B cell (primary cell): ENCODE results near the gene CHST11. TPM values are rescaled to one million over a fixed set of nuclear protein-coding genes. Genes with fewer than 3 reads are reported as not detected.

Source experiments
- ATAC-seq: fragments of 200-7000 bp; cut with Tn5 transposase; one replicate; pipeline ENCODE4 v1.10.0; 2021; ENCODE audit warnings: low read depth, mild to moderate bottlenecking, moderate number of reproducible peaks, moderate library complexity
- CTCF ChIA-PET: fragments of 350-600 bp; sonication (Branson Sonifier 250); formaldehyde crosslinking; loops from one replicate; lab custom pipeline; 2021; ENCODE audit warnings: antibody characterized with exemption, inconsistent platforms; lab: Charles Lee
- POLR2A ChIA-PET: fragments of 350-600 bp; sonication (Branson Sonifier 250); formaldehyde crosslinking; loops from one replicate; lab custom pipeline; 2021; ENCODE audit warnings: antibody characterized with exemption; lab: Charles Lee
- DNase-seq: peaks from one replicate; pipeline ENCODE4 v3.0.0; 2013
- H2AFZ ChIP-seq: 2 replicates; pipeline ENCODE4 v1.6.1; 2012; ENCODE audit warnings: mild to moderate bottlenecking, low read depth, low read length; ENCODE audit not compliant: insufficient read depth, poor library complexity, severe bottlenecking
- H3K27ac ChIP-seq, 2 donors: 1 replicate in 1 of 2; 2 replicates in 1 of 2; pipeline ENCODE4 v1.5.1; 2012 to 2013; ENCODE audit warnings: low read length in 2 of 2, mild to moderate bottlenecking in 2 of 2, moderate library complexity in 1 of 2
- H3K27me3 ChIP-seq, 4 experiments: fragments of 200-600 bp in 1 of 4; sonication (generic) in 1 of 4; replicated peaks in 1 of 4; 1 replicate in 2 of 4; 2 replicates in 2 of 4; pipeline versions ENCODE4 v1.6.1 to v1.7.0; 2013 to 2016; ENCODE audit warnings: low read length in 3 of 4, mild to moderate bottlenecking in 2 of 4, mixed read lengths in 1 of 4, moderate library complexity in 1 of 4; ENCODE audit not compliant: insufficient read depth in 4 of 4, control insufficient read depth in 3 of 4; ENCODE audit errors: control extremely low read depth in 1 of 4
- H3K36me3 ChIP-seq, 2 experiments: replicated peaks in 1 of 2; 1 replicate in 1 of 2; 2 replicates in 1 of 2; pipeline versions ENCODE4 v1.6.1 to v1.7.1; 2013; ENCODE audit warnings: low read length in 1 of 2; ENCODE audit not compliant: insufficient read depth in 2 of 2, control insufficient read depth in 1 of 2; ENCODE audit errors: control extremely low read depth in 1 of 2, extremely low read depth in 1 of 2
- H3K4me1 ChIP-seq, 2 donors: fragments of 200-600 bp in 1 of 2; sonication (generic) in 1 of 2; 1 replicate in 1 of 2; 2 replicates in 1 of 2; pipeline versions ENCODE4 v1.5.1 to v1.6.1; 2013 to 2017; ENCODE audit warnings: low read length in 2 of 2; ENCODE audit not compliant: control insufficient read depth in 2 of 2, insufficient read depth in 2 of 2
- H3K4me2 ChIP-seq: replicated peaks from 2 replicates; pipeline ENCODE3; 2012; ENCODE audit warnings: mild to moderate bottlenecking, low read depth, low read length; ENCODE audit not compliant: poor library complexity, severe bottlenecking
- H3K4me3 ChIP-seq, 5 experiments: fragments of 200-600 bp in 1 of 5; sonication (generic) in 1 of 5; 1 replicate in 3 of 5; 2 replicates in 2 of 5; pipeline versions ENCODE4 v1.5.1 to v1.7.0; 2011 to 2016; ENCODE audit warnings: low read length in 4 of 5, mild to moderate bottlenecking in 4 of 5, low read depth in 2 of 5, control low read depth in 1 of 5, moderate library complexity in 1 of 5; ENCODE audit not compliant: insufficient read depth in 1 of 5; ENCODE audit errors: control extremely low read depth in 1 of 5, extremely low read depth in 1 of 5
- H3K79me2 ChIP-seq: fragments of 200-600 bp; sonication (generic); one replicate; pipeline ENCODE4 v1.6.0; 2016; ENCODE audit warnings: low read length; ENCODE audit not compliant: control insufficient read depth, insufficient read depth
- H3K9ac ChIP-seq: fragments of 200-600 bp; sonication (generic); 2 replicates; pipeline ENCODE4 v1.6.1; 2017; ENCODE audit warnings: mild to moderate bottlenecking, low read length, moderate library complexity
- H3K9me3 ChIP-seq, 3 donors: one replicate each; pipeline versions ENCODE4 v1.6.1 to v1.7.1; 2013; ENCODE audit warnings: low read length in 2 of 3; ENCODE audit not compliant: control insufficient read depth in 2 of 3, insufficient read depth in 1 of 3; ENCODE audit errors: control extremely low read depth in 1 of 3
- H4K20me1 ChIP-seq: 2 replicates; pipeline ENCODE4 v1.6.0; 2012; ENCODE audit warnings: mild to moderate bottlenecking, low read length; ENCODE audit not compliant: insufficient read depth, control insufficient read depth, poor library complexity, severe bottlenecking
- H3K27ac Mint-ChIP-seq: one replicate; pipeline ENCODE4 v1.8.0; 2021; ENCODE audit warnings: mixed read lengths
- H3K27me3 Mint-ChIP-seq: one replicate; pipeline ENCODE4 v1.8.0; 2021; ENCODE audit warnings: mixed read lengths
- H3K4me1 Mint-ChIP-seq: one replicate; pipeline ENCODE4 v1.8.0; 2021; ENCODE audit warnings: mixed read lengths
- H3K4me3 Mint-ChIP-seq: one replicate; pipeline ENCODE4 v1.8.0; 2021; ENCODE audit warnings: mixed read lengths
- H3K9me3 Mint-ChIP-seq: one replicate; pipeline ENCODE4 v1.8.0; 2022; ENCODE audit warnings: mixed read lengths; ENCODE audit not compliant: insufficient read depth
- EZH2 ChIP-seq: IDR thresholded peaks from 2 replicates; pipeline ENCODE4 v1.6.1; 2012; ENCODE audit warnings: borderline replicate concordance, low read depth, mild to moderate bottlenecking, moderate library complexity, low read length; ENCODE audit not compliant: insufficient read depth, poor library complexity, severe bottlenecking
- whole genome bisulfite sequencing: methylation state at CpG from one replicate; pipeline ENCODE4 v1.1.5; 2013; ENCODE audit warnings: missing lambda C conversion rate; ENCODE audit not compliant: insufficient coverage; 5-methylcytosine and 5-hydroxymethylcytosine counted together
- intact Hi-C: fragments of 100-400 bp; cut with micrococcal nuclease; formaldehyde crosslinking; loops from one replicate; pipeline ENCODE4 v1.10.0; 2022
- polyA plus RNA-seq: library from polyadenylated mRNA; depleted of rRNA; stranded (reverse); fragments of >200 nt; gene quantifications from 2 replicates; pipeline ENCODE4 v1.2.3, GENCODE V29; 2012
- total RNA-seq, 2 donors: library from RNA; stranded (reverse); fragments of 120-200 nt in 1 of 2; gene quantifications; 1 replicate in 1 of 2; 2 replicates in 1 of 2; pipeline versions ENCODE4 v1.2.3 to v1.2.4, GENCODE V29; 2013 to 2022
- TF ChIP-seq, protein P1 (sequence below): fragments of 200-600 bp; IDR thresholded peaks from one replicate; pipeline ENCODE4 v1.8.0; 2022; ENCODE audit warnings: antibody characterized with exemption, mild to moderate bottlenecking

The CHST11 gene
- total and polyA plus RNA-seq, 2 donors (not counting 1 experiment from before 2014, with no cell fraction given): 46.3 to 152 TPM

DNA sequence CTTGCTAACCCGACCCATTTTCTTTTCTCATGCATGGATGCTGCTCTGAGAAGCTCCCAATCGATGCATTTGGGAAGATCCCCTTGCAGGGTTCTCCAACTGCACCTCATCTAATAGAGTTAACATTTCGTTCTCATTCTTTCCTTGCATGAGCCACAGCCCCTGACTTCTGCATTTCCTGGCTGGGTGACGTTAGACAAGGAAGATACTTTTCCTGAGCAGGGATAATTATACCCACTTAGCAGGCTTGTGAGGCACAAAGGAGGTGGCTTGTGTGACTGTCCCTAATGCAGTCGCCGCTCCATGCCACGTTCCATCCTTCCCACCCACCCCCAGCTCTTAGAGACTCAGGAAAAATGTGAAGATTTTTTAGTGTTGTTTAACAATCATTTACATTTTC is 195.1 kb downstream of the CHST11 start:
- peaks cover 0 to 2% of the 10 kb centered on the region in 2 donors for H3K4me1 ChIP-seq
- POLR2A ChIA-PET: no interaction called here
- no peak overlapping the region for H3K4me2 ChIP-seq
- Mint-ChIP-seq H3K4me3 (no peak overlapping the region), H3K27me3 (no peaks in the 10 kb centered on the region), H3K27ac (no peak overlapping the region), H3K9me3 (no peaks in the 10 kb centered on the region), H3K4me1 (peaks cover 42% of the 10 kb centered on the region)
- H3K27me3 ChIP-seq: no peaks in the 10 kb centered on the region
- H3K79me2 ChIP-seq: peaks cover 95% of the 10 kb centered on the region
- no peak overlapping the region for H2AFZ ChIP-seq
- peaks cover 39% of the 10 kb centered on the region for H4K20me1 ChIP-seq
- H3K4me3 ChIP-seq: no peak overlapping the region
- no peak for ATAC-seq
- H3K36me3 ChIP-seq: peaks cover 0 to 6% of the 10 kb centered on the region in 2 experiments
- 93% methylated on average over 2 of the region's 7 CpGs for WGBS
- CTCF ChIA-PET: interaction anchor here (1.3 to 1.7 kb wide), 3 partner anchors 16 to 195 kb away, joined by 5 read pairs; partner anchors contain the start of gene CHST11
- intact Hi-C loops: no loop called here
- TF ChIP-seq, protein P1, sequence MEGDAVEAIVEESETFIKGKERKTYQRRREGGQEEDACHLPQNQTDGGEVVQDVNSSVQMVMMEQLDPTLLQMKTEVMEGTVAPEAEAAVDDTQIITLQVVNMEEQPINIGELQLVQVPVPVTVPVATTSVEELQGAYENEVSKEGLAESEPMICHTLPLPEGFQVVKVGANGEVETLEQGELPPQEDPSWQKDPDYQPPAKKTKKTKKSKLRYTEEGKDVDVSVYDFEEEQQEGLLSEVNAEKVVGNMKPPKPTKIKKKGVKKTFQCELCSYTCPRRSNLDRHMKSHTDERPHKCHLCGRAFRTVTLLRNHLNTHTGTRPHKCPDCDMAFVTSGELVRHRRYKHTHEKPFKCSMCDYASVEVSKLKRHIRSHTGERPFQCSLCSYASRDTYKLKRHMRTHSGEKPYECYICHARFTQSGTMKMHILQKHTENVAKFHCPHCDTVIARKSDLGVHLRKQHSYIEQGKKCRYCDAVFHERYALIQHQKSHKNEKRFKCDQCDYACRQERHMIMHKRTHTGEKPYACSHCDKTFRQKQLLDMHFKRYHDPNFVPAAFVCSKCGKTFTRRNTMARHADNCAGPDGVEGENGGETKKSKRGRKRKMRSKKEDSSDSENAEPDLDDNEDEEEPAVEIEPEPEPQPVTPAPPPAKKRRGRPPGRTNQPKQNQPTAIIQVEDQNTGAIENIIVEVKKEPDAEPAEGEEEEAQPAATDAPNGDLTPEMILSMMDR: no peak
- no peak for TF ChIP-seq EZH2
- no peak overlapping the region for H3K9ac ChIP-seq
- H3K9me3 ChIP-seq: no peaks in the 10 kb centered on the region
- DNase-seq: no peak
- no peak overlapping the region for H3K27ac ChIP-seq

DNA sequence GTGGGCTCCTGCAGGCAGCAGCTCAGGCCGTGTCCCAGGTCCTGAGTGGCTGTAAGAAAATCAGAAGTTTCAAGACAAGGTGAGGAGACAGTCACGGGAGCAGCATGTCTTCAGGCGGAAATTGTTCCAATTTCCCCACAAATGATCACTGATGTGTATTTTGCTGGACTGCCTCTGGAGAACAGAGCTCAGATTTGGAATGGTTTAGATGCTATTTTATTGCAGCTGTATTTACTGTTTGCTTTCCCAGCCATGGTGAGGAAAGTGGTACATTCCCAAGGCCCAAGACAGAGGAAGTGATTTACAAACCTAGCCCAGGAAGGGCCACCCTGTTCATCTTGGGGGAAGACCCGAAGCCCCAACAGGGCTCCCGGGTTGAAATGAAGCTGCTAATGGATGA is 195.6 kb downstream of the CHST11 start:
- Histone ChIP-seq H3K9me3 (no peaks in the 10 kb centered on the region), H3K79me2 (peaks cover 97% of the 10 kb centered on the region), H4K20me1 (peaks cover 41% of the 10 kb centered on the region), H3K4me1 (peaks cover 0 to 2% of the 10 kb centered on the region in 2 donors), H3K36me3 (peaks cover 0 to 3% of the 10 kb centered on the region in 2 experiments), H3K27me3 (no peaks in the 10 kb centered on the region), H3K27ac (no peak overlapping the region), H3K4me2 (no peak overlapping the region), H3K4me3 (no peak overlapping the region), H2AFZ (no peak overlapping the region), H3K9ac (no peak overlapping the region)
- Mint-ChIP-seq H3K4me3 (no peak overlapping the region), H3K27me3 (no peaks in the 10 kb centered on the region), H3K4me1 (peaks cover 45% of the 10 kb centered on the region), H3K9me3 (no peaks in the 10 kb centered on the region), H3K27ac (no peak overlapping the region)
- ChIA-PET POLR2A (no interaction called here), CTCF (interaction anchor here (0.9 to 1.7 kb wide), 4 partner anchors 15 to 270 kb away, joined by 3 to 5 read pairs (median 5); partner anchors contain the start of gene CHST11)
- TF ChIP-seq EZH2: no peak
- TF ChIP-seq, protein P1: no peak
- 92% methylated on average over 3 of the region's 5 CpGs for WGBS
- no peak for ATAC-seq
- intact Hi-C loops: no loop called here
- no peak for DNase-seq
